Ovary (tissue), 3 donors: ENCODE measurements around the gene CTCF.

Experiments
- POLR2A ChIP-seq: fragments of 450-650 bp; IDR thresholded peaks from one replicate; pipeline ENCODE4 v1.6.1; 2017; ENCODE audit warnings: antibody characterized with exemption, mild to moderate bottlenecking, moderate library complexity
- TF ChIP-seq, protein P1 (sequence below), 3 donors: fragments of 450-650 bp in 2 of 3; fragments of 200-600 bp in 1 of 3; IDR thresholded peaks; one replicate each; pipeline versions ENCODE4 v1.5.1 to v1.8.0; 2016 to 2022; ENCODE audit warnings: antibody characterized with exemption in 3 of 3, mild to moderate bottlenecking in 1 of 3
- donor health status: DM: no; HTN: no; CAD: no.

GRCh38 chr16:67552476-67552875, 9.8 kb upstream of the CTCF start:
- TF ChIP-seq, protein P1, sequence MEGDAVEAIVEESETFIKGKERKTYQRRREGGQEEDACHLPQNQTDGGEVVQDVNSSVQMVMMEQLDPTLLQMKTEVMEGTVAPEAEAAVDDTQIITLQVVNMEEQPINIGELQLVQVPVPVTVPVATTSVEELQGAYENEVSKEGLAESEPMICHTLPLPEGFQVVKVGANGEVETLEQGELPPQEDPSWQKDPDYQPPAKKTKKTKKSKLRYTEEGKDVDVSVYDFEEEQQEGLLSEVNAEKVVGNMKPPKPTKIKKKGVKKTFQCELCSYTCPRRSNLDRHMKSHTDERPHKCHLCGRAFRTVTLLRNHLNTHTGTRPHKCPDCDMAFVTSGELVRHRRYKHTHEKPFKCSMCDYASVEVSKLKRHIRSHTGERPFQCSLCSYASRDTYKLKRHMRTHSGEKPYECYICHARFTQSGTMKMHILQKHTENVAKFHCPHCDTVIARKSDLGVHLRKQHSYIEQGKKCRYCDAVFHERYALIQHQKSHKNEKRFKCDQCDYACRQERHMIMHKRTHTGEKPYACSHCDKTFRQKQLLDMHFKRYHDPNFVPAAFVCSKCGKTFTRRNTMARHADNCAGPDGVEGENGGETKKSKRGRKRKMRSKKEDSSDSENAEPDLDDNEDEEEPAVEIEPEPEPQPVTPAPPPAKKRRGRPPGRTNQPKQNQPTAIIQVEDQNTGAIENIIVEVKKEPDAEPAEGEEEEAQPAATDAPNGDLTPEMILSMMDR (IDR thresholded peaks at IDR 0.05): no peak
- TF ChIP-seq POLR2A: no peak
